SK-N-SH treated with all-trans-retinoic acid at 6 μM for 48 hours (cell line): ENCODE data around the gene NUB1.

ENCODE experiments used
- ESRRG ChIP-seq: fragments of 250-450 bp; sonication (Bioruptor Pico); IDR thresholded peaks from 2 replicates; pipeline ENCODE4 v1.6.1; 2021; ENCODE audit warnings: mild to moderate bottlenecking
- GLIS3 ChIP-seq: fragments of 250-450 bp; sonication (Bioruptor Pico); IDR thresholded peaks from 2 replicates; pipeline ENCODE4 v1.5.0; 2020; ENCODE audit warnings: mild to moderate bottlenecking, moderate library complexity
- PPARA ChIP-seq: fragments of 250-450 bp; sonication (Bioruptor Pico); IDR thresholded peaks from 2 replicates; pipeline ENCODE4 v1.5.0; 2020; ENCODE audit warnings: mild to moderate bottlenecking, borderline replicate concordance
- RARB ChIP-seq: fragments of 250-450 bp; sonication (Bioruptor Pico); IDR thresholded peaks from 2 replicates; pipeline ENCODE4 v1.8.0; 2021; ENCODE audit warnings: mild to moderate bottlenecking, moderate library complexity
- ZFP3 ChIP-seq: fragments of 250-450 bp; sonication (Bioruptor Pico); IDR thresholded peaks from 2 replicates; pipeline ENCODE4 v1.5.0; 2020; ENCODE audit warnings: mild to moderate bottlenecking, moderate library complexity
- TF ChIP-seq, protein P1 (sequence below): fragments of 250-450 bp; sonication (Bioruptor Pico); IDR thresholded peaks from 2 replicates; pipeline ENCODE4 v1.5.1; 2020; ENCODE audit warnings: low read depth, mild to moderate bottlenecking, moderate library complexity
- TF ChIP-seq, protein P2 (sequence below): fragments of 250-450 bp; sonication (Bioruptor Pico); IDR thresholded peaks from 2 replicates; pipeline ENCODE4 v1.8.0; 2021; ENCODE audit warnings: low read depth, mild to moderate bottlenecking, moderate library complexity, borderline replicate concordance

DNA sequence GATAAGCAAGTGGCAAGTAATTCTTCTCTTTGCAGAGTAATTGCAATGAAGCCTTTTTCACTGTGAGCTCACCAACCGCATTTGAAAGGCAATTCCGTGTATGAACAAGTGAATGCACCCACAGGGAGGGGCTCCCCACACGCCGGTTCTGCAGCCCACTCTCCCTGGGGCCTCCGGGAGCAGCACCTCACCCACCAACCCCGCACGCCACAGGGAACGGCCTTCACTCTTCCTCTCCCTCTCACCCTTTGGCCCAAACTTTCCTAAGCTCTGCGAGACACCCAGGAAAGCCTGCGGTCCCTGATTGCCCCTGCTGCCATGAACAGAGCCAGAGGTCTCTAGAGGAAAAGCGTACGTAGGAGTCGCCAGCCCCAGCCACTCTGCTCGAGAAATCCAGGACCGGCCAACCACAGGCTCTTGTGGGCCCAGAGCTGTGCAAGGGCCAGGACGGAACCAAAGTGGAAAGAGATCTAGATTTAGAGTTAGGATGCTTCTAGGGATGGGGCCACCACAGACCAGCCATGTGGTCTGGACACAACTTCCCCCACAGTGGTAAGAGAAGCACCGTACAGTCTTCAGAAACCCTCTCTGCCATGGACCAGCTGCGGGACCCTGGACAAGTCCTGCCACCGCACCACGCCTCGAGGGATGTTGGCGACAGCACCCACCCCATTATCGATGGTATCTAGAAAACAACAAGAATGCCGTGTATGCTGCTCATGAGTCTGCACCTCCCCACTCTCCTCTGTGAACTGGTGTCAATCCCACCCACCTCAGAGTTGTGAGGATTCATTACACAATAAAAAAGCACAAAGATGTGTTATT lies 64.7 kb downstream of the NUB1 start:
- TF ChIP-seq RARB (CRISPR knock-in tag) (no peak), ZFP3 (CRISPR knock-in tag) (no peak), GLIS3 (CRISPR knock-in tag) (no peak), ESRRG (CRISPR knock-in tag) (0 out of 2 replicates have a peak, but pooled peaks have one; percentile 28), PPARA (no peak)
- TF ChIP-seq, protein P1, sequence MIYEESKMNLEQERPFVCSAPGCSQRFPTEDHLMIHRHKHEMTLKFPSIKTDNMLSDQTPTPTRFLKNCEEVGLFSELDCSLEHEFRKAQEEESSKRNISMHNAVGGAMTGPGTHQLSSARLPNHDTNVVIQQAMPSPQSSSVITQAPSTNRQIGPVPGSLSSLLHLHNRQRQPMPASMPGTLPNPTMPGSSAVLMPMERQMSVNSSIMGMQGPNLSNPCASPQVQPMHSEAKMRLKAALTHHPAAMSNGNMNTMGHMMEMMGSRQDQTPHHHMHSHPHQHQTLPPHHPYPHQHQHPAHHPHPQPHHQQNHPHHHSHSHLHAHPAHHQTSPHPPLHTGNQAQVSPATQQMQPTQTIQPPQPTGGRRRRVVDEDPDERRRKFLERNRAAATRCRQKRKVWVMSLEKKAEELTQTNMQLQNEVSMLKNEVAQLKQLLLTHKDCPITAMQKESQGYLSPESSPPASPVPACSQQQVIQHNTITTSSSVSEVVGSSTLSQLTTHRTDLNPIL (CRISPR knock-in tag) = no peak
- TF ChIP-seq, protein P2, sequence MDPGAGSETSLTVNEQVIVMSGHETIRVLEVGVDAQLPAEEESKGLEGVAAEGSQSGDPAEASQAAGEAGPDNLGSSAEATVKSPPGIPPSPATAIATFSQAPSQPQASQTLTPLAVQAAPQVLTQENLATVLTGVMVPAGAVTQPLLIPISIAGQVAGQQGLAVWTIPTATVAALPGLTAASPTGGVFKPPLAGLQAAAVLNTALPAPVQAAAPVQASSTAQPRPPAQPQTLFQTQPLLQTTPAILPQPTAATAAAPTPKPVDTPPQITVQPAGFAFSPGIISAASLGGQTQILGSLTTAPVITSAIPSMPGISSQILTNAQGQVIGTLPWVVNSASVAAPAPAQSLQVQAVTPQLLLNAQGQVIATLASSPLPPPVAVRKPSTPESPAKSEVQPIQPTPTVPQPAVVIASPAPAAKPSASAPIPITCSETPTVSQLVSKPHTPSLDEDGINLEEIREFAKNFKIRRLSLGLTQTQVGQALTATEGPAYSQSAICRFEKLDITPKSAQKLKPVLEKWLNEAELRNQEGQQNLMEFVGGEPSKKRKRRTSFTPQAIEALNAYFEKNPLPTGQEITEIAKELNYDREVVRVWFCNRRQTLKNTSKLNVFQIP (CRISPR knock-in tag) = no peak
